Measurements from ENCODE around the gene CELA2A.

The CELA2A gene

DNA sequence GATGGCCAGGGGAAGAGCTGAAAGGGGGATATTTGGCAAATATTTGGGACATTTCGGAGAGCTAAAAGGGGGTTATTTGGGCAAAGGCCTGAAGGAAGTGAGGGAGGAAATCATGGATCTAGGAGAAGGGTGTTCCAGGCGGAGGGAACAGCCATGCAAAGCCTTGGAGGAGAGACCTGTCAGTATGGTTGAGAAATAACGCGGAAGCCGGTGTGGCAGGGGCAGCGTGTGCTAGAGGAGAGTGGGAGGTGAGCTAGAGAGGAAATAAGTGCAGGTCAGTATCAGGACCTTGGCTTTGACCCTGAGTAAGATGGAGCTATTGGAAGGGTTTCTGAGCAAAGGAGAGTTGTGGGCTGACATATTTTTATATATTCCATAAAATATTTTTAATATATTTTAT lies 15.3 kb upstream of the CELA2A start:
- no peak overlapping the region for H3K27ac ChIP-seq

GRCh38 chr1:15442119-15442518 lies 14.4 kb upstream of the CELA2A start:
- TF ChIP-seq CTCF (conservative IDR thresholded peaks at IDR 0.05), result no peak

More for the DNA sequence above, 15.3 kb upstream of the CELA2A start:
- TF ChIP-seq CTCF (conservative IDR thresholded peaks at IDR 0.05), result no peak

GRCh38 chr1:15442759-15443158 lies 13.8 kb upstream of the CELA2A start:
- H3K27ac ChIP-seq, result no peak overlapping the region
- TF ChIP-seq CTCF (conservative IDR thresholded peaks at IDR 0.05), result no peak

More at GRCh38 chr1:15442119-15442518, 14.4 kb upstream of the CELA2A start:
- H3K27ac ChIP-seq, result no peak overlapping the region

DNA sequence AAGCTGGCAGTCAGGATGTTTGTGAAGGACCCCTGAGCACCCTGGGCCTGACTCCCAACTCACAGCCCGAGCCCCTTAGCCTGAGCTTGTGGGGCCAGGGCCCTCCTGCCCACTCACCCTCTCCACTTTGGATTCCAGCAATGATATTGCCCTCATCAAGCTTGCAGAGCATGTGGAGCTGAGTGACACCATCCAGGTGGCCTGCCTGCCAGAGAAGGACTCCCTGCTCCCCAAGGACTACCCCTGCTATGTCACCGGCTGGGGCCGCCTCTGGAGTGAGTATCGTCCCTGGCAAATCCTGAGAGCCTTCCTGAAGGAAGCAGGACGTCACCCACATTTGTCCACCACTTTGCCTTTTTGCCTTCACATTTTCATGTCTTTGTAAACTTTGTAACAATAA lies 13.3 kb upstream of the CELA2A start:
- TF ChIP-seq CTCF (conservative IDR thresholded peaks at IDR 0.05), result no peak
- no peak overlapping the region for H3K27ac ChIP-seq

DNA sequence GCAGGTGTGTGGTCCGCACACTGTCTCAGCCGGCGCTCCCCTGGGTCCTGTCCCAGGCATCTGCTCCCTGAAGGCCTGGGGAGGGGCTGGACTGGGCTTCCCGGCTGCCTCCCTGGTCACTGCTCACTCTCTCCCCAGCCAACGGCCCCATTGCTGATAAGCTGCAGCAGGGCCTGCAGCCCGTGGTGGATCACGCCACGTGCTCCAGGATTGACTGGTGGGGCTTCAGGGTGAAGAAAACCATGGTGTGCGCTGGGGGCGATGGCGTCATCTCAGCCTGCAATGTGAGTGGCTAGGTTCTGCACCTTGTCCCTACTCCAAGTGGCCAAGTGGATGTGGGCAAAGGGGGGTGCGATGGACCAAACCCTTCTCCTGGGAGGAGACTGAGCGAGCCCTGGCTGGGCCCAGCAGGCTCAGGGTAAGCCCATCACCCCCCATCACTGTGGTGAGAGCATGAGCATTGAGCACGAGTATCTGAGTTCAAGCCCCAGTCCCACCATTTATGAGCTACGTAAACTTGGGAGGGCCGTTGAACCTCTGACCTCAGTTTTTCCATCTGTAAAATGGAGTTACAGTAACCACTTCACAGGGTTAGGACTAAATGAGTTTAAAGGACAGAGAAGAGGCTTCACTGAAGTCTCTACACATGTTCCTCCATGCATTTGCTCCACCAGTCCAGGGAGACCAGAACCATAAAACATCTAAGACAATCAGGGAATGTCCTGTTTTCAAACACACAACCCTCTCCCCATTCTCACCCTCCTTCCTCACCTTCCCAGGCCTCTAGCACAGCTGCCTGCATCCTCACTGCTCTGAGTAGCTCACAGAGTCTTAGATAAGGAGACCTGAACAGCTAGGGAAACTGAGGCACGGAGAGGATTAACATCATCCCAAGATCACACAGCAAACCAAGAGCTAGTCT lies 11.8 kb upstream of the CELA2A start:
- no peak for TF ChIP-seq CTCF (conservative IDR thresholded peaks at IDR 0.05)
- no peak overlapping the region for H3K27ac ChIP-seq

- no peak overlapping the region for H3K27ac ChIP-seq
- no peak for TF ChIP-seq CTCF (conservative IDR thresholded peaks at IDR 0.05)
Measured at GRCh38 chr1:15445390-15446122, 11.0 kb upstream of the CELA2A start.

GRCh38 chr1:15446212-15446611 lies 10.3 kb upstream of the CELA2A start:
- no peak for TF ChIP-seq CTCF (conservative IDR thresholded peaks at IDR 0.05)
- H3K27ac ChIP-seq, result no peak overlapping the region

Measured in VCaP (cell line).